Hematopoietic multipotent progenitor cell treated with erythropoietin and hydrocortisone succinate and interleukin-3 and kit ligand, for 15 days (in vitro differentiated cells): ENCODE measurements around the gene TGFBR2.
"Not testable (repeated sequence)": the region's sequence is repeated elsewhere in the genome, so short reads cannot be mapped to it uniquely, and the experiment has no call there.

Experiments
- DNase-seq: peaks from one replicate; pipeline ENCODE4 v3.0.0-alpha.2; 2015; ENCODE audit warnings: low spot score

The TGFBR2 gene

DNA sequence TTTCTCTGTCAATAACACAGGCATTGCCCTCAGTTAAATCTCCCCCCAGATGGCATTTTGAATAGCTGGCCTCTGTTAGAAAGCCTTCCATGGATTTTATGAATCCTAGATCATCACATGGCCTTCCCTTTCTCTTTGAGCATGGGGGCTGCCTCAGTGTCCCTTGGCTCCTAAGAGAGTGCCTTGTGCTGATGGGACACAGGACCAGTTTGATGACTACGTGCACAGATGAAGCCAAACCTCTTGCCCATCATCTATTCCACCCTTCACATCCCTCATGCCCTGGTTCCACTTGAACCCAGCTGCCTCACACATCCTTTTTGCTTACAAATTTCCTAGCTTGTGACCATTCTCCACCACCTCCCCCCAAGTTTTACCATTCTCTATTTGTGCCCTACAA, 12.9 kb downstream of the TGFBR2 start:
- DNase-seq, result no peak

DNA sequence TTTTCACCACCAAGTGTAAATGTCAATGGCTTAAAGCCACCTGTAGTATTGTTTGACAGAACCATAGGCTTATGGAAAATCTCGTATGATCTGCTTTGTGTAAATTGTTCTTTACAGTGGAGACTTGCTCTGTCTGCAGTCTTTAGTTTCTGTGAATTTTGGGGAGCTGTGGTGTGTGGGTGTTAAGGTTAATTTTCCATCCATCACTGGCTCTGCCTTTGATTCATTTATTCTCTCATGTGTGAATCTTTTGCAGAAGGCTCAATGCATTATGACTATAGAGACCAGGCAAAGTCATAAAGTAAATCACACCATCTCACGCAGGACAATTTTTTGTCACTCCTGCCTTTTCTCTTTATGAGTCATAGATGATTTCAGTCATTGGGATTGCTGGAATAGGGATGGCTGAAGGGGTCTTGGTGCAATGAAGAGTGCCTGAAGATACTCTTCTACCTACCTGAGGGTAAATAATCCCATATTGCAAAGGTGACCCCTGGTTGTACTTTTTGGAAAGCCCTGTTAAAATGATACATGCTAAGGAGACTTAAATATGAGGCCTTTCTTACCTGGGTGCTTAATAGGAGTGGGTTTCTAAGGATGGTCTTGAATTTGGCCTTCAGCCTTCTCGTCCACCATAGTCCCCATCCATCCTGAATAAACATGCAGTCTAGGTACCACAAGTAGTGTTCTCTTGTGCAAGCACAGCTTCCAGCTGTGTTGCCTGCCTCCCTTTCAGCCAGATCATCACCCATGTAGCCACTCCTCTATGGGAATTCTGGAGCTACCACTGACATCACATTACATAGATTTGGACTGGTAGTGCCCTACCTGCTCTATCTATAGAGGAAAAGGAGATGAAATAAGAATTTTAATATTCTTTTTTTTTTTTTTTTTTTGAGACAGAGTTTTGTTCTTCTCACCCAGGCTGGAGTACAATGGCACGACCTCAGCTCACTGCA, 14.3 kb downstream of the TGFBR2 start:
- no peak for DNase-seq

DNA sequence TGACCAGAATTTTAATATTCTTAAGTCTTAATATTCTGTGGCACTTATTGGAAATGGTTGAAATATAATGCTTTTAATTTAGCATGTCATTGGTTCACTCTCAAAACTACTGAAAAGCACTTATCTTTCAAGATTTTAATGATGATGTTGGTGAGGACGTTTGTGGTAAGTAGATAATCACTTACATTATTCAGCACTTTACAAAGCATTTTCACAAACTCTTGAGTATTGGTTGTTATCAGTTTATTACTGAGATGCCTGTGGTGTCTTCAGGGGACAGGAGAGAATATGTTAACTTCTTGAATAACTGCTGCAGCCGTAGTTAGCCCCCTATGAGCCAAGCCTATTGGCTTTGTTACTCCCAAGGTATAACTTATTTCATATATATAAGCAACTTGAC, 15.2 kb downstream of the TGFBR2 start:
- DNase-seq, result no peak

DNA sequence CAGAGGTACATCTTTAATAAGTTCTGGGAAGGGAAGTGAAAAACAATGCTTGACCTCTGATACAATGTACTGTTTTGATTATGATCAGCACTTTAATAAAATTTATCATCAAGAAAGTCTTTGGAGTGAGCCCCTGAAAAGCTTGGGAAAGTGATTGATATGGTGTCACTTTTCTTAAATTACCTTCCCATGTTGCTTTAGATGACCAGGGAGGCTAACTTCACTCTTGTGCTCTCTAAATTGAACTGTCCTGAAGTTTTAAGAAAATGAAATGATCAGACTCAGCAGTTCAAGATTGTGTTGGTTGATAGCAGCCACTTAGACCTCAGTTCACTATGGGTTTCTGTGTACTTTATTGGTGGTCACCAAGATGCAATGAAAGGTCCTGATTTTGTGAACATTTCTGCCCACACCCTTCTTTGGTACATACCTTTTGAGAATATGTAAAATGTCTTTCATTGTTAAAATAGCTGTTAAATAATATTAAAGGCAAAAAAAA, 15.7 kb downstream of the TGFBR2 start:
- no peak for DNase-seq

DNA sequence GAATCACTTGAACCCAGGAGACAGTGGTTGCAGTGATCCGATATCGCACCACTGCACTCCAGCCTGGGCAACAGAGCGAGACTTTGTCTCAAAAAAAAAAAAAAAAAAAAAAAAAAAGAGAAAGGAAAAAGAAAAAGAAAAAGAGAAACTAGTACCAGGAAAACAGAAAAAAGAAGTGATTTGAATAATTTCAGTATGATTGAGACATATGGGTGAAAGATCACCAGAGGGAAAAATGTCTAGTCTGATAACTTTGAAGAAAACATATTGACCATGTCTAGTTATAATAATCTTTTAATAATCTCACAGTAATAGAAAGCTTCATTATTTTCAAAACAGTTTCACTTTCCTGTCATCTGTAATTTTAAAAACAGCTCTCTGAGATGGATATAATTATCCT, 16.4 kb downstream of the TGFBR2 start:
- DNase-seq, result no peak

DNA sequence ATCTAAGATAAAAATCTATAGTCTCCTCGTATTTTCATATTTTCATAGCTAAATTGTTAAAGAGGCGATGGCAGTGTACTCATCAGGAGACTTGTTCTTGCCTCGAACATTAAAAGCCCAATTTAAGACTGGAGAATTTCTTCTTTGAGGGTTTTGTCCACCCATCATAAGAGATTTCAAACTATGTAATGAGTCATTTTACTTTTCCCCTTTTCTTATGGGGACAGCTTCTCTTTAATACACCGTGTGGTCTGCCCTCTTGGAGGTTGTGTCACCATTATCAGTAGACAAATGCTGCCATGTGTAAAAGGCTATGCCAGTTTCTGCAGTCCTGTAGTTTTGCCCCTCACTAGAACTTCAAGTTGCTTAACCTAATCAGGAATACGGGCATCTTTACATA, 16.9 kb downstream of the TGFBR2 start:
- no peak for DNase-seq

DNA sequence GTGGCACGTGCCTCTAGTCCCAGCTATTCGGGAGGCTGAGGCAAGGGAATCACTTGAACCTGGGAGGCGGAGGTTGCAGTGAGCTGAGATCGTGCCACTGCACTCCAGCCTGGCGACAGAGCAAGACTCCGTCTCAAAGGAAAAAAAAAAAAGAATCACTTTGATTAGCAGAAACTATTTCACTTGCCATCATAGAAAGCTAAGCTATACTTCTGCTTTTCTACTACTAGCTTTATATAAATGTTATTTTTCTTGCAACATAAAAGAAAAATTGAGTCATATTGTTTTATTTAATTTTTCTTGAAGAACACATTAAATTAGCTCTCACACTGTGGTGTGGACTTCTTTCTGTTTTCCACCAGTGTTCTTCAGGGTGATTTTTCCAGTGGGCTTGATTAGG, 18.1 kb downstream of the TGFBR2 start:
- DNase-seq, result not testable (repeated sequence)

DNA sequence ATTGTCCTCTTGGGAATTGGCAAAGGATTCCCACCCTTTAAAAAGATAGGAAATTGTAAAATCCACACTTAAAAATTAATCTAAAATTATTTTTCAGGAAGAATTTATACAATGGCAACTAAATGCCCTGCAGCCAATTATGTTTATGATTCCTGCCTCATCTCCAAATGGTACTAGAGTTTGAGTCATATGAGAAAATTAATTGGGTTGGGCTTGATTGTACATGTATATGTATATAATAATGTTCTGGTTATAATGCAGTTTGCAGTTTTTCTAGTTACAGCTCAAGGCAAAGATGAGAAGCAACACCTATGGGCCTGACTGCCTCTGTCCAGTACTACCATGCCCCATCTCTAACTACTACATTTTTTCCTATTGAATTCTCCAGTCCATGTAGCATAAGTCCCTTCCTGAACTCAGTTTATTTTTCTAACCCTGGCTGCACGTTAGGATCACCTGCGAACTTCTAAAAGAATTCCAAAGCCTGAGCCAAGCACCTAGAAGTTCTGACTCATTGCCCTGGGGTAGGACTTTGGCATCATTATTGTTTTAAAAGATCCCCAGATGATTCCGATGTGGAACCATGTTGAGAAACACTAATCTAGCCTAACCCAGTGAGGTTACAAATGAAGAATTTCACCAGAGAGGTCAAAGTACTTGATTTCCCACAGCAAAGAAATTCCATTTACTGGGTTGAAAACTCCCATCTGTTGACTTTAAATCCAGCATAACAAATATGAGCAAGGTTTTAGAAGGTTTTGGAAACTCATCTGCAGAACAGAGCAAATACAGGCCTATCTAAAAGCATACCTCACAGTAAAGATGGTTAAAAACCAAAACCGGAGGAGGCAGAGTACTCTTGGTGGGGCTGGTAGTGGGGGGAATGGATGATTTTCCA, 19.4 kb downstream of the TGFBR2 start:
- no peak for DNase-seq

DNA sequence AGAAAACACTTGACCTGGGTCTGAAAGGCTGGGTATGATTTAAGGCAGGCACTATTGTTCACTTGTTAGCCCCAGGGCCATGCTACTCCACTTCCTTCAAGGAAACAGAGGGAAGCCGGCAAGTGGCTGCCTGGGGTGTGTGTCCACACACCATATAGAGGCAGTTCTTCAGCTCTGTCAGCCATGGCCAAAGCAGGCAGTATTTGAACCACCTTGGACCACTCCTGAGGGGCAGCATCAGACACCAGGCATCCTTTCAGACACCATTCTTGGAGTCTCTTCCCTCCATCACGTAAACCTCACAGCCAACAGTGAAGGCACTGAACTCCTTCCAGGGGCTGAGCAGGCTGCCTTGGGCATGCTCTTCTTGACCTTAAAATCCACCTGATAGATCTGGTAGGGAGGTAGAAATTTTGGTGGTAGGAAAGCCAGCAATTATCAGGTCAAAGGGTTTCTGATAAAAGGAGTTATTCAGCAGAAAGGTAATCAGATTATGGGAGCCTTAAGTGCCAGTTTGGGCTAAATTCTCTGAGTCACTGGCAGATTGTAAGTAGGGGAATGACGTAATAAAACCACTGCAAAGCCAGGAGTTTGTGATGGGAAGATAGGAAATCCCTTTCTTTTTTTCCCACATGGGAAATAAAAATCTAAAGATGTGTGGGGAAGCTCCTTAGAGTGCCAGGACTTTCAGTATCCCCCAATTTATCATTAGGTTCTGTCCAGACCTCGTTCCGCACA, 20.2 kb downstream of the TGFBR2 start:
- no peak for DNase-seq

DNA sequence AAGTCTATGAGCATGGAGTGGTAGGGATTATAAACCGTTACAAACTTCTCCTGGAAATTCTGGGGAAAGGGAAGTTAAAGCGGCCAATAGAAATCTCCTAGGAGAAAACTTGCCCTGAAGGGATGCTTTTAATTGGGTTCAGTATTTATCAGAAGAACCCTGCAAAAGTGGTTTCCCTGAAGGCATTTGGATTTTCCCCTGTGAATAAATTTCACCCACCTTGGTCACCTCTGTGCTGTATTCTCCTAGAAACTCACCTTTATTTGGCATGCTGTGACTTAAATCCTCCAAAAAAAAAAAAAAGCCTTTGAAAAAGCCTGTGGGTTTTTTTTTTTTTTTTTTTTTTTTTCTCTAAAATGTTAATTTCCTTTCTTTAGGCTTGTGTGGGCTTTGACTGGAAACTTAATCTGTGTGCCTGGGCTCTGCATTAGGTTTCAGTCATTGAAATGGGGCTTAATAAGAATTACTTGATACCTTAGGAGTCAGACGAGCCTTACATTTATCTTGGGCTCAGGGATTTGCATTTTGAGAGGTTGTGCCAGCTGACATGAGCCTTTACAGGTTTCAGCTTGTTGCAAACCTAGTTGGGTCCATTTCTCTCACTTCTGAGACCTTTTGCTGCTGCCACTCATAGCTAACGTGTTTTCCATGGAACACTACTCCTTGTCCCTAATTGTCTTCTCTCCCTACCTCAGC, 22.0 kb downstream of the TGFBR2 start:
- no peak for DNase-seq

DNA sequence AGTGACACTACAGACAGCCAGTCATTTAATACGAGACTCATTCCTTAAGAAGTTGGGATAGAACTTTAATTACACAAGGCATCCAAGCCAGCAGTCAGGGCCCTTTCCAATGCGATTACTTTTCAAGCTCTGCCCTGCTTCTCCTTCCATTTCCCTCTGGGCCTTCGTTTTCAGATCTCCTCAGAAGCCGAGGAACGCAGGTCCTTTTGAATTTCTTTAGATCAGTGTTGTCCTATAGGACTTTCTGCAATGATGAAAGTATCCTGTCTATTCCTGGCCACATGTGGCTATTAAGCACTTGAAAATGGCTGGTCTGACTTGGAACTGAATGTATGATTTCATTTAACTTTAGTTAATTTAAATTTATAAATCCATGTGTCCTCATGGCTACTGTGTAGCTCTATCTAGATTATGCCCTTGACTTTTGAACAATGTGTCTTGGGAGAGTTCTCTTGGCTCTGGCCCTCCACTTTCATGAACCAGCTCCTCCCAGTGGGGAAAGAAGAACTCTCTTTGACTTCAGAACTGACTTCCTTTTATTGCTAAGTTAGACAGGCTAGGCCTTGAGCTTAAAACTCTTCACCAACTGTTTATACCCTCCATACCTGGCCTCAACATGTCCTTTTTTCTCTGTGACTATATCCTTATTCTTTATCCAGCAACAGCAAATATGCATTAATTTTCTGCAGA, 22.6 kb downstream of the TGFBR2 start:
- no peak for DNase-seq

DNA sequence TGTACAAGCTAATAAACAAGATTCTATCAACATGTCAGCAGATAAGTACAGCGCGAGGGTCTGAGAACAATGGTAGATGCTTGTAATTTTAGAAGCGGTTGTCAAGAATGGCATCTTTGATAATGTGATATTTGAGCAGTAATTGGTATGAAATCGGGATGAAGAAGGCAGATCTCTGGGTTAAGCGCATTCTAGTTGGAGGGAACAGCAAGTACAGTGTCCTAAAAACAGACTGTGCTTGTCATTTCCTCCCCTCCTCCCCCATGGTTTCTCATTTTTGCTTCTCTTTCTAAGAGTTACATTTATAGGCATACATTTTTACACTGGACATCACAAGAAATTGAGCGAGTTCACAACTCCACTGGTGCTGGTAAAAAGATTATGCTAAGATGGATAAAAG, 23.3 kb downstream of the TGFBR2 start:
- no peak for DNase-seq

DNA sequence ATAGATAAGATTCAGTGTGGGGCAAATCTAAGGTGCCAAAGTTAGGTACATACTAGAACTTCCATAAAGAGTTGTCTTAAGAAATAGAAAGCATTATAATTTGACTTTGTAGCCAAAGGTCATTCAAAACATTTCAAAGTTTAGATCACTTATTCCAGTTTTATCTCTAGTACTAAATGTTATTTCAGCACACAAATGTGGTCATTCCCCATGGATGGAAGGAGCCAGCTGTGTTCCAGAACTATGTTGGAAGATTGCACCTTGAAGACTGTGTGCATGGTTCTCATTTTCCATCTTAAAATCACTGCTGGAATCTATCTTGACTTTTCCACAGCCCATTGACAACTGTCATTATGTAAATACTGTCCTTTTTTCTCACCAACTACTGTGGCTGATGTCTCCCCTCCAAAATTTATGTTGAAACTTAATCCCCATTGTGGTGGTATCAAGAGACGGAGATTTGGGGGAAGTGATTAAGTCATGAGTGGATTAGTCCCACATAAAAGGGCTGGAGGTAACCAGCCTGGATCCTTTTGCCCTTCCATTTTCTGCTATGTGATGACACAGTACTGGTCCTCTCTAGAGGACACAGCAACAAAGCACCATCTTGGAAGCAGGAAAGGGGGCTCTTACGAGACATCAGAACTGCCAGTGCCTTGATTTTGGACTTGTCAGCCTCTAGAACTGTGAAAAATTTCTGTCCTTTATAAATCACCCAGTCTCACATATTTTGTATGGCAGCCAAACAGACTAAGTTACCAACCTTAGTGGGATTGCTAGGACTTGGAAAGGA, 24.0 kb downstream of the TGFBR2 start:
- no peak for DNase-seq

DNA sequence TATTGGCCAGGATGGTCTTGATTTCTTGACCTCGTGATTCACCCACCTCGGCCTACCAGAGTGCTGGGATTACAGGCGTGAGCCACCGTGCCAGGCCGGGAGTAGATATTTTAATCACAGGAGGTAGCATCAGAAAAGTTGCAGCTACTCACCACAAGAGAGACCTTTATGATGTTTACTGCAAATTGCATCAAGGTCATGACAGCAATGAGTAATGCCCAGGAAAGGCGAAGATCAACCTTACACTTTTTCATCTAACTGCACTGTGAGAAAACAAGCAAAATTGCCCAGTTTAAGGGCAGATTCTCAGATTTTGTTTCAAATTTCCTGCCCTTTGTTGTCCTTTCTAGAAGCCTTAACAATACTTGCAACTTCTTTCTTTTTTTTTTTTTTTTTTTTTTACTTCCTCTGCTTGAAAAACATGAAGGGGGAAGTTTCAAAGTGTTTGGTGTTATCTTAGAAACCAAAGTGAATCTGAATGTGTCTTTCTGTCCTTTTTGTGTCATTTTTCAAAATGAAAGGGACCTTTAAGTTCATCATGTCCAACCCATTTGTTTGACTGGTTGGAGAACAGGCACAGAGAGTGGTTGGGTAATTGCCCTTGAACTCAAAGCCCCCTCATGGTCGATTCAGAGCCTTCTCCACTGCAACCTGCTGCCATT, 25.0 kb downstream of the TGFBR2 start:
- no peak for DNase-seq

DNA sequence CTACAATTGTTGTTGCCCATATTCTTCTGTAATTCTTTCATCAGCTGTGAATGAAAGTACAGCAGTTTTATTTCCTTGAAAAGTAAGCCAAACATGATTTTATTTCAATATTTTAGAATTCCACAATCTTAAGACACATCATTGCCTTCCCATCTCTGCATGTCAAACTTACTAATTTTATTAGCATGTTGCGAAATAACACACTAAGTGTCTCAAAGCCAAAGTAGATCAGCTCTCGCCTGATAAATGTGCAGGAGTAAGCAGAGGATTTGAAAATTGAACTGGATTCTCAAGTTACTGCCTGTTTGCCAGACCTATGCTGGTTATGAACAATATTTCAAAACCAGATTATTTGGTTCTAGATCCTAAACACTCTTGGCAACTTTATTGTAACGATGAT, 25.7 kb downstream of the TGFBR2 start:
- no peak for DNase-seq

DNA sequence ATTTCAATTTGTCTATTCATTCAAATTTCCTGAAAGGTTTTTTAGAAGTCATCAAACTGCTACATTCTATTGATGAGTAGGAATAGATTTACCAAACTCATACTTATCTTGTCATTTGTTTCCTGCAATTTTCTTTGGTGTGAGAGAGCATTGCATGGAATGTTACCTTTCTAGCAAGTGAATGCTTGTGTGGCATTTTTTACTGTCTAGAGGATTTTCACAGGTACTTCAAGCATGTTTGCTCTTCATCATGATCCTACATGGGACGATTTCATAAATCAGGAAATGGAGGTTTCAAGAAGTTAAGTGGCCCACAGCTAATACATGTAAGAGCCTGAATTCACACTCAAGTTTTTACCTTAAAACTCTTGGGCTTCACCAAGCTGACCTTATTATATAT, 26.1 kb downstream of the TGFBR2 start:
- DNase-seq, result no peak

DNA sequence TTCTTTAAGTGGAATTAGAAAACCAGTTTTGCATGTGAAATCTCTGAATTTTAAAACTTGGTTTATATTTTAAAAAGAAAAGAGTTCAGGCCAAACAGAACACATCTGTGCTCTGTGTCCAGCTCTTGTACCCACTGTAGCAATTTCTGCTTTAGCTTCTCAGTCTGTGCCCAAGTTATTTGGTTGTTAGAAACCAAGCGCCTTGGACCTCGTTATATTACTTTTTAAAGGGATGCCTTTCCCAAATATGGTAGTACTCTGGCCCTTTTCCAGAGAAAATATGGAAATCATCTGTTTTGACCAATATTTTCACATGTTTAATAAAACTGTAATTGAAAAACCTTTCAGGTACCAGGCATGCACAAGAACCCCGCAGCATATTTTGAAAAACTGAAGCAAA, 27.3 kb downstream of the TGFBR2 start:
- no peak for DNase-seq

DNA sequence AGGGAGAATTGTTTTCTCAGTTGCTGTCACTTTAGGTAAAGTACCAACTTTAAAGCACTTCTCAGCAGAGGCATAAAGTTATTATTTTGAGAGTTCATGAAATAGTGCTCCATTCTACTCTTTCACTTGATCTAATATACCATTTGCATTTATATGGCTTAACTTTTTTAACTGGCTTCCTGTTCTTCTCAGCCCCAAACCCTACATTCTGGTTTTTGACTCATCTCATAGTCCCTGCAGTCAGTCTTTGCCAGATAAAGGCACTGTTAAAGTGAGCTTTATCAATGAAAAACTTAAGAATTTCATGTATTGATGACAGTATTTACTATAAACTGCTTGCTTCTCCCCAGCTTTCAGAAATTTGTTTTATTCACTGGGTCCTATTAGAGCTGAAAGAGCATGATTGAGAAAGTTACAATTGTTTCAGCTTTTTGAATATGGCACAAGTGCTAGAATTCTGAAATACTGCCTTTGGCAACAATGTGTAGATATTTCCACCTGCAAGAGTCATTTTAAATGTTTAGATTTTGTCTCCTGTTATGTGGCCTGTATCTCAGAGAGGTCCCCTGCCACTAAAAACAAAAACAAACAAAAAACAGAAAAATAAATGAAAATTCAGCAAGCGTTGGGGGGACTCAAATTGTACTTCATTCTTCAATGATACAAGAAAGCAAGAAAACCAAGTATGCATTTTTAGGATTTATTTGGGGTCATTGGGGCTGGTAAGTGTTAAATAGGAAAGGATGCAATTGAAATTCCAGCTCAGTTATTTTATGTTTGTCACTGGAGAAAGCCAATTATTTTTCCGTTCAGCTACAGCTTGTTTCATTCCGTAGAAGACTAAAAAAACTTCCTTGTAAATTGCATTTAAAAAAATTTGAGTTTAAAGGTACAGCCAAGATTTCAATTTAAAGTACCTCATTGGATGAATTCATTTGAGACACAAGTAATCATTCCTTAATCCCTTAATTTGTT, 28.6 kb downstream of the TGFBR2 start:
- no peak for DNase-seq
